Right lobe of liver (tissue), 4 donors: ENCODE data around the gene RPRD2.

Experiments
- CTCF ChIP-seq, 4 donors: fragments of 200-600 bp in 3 of 4; fragments of 450-650 bp in 1 of 4; IDR thresholded peaks; one replicate each; pipeline versions ENCODE4 v1.5.1 to v1.8.0; 2016 to 2022; ENCODE audit warnings: antibody characterized with exemption in 4 of 4, mild to moderate bottlenecking in 2 of 4
- POLR2A ChIP-seq: fragments of 450-650 bp; IDR thresholded peaks from one replicate; pipeline ENCODE4 v1.6.1; 2017; ENCODE audit warnings: antibody characterized with exemption, mild to moderate bottlenecking
- donor health status: DM: no; HTN: no; CAD: no.
- donor health status: DM: no; HTN: no; CAD: no.
- donor health status: DM: no; HTN: yes; CAD: no.

GRCh38 chr1:150441121-150441520, 77.2 kb downstream of the RPRD2 start:
- TF ChIP-seq CTCF (IDR thresholded peaks at IDR 0.05) (no peak), POLR2A (no peak)
